Liver (tissue), 9 donors: ENCODE measurements around the gene LMF2. TPM values are rescaled to one million over a fixed set of nuclear protein-coding genes. Genes with fewer than 3 reads are reported as not detected.

Source experiments
- DNase-seq: peaks from one replicate; pipeline ENCODE4 v3.0.0-alpha.2; 2017; ENCODE audit warnings: low spot score
- H3K27ac ChIP-seq, 2 donors: one replicate each; pipeline ENCODE4 v1.7.0; 2013; ENCODE audit warnings: inconsistent platforms in 2 of 2, low read length in 2 of 2, control low read depth in 1 of 2, low read depth in 1 of 2, mild to moderate bottlenecking in 1 of 2
- H3K27me3 ChIP-seq, 4 donors: one replicate each; pipeline versions ENCODE4 v1.6.1 to v1.7.0; 2013; ENCODE audit warnings: low read length in 3 of 4, inconsistent platforms in 1 of 4, mild to moderate bottlenecking in 1 of 4, moderate library complexity in 1 of 4; ENCODE audit not compliant: control insufficient read depth in 4 of 4, insufficient read depth in 4 of 4
- H3K36me3 ChIP-seq, 4 donors: one replicate each; pipeline versions ENCODE4 v1.6.1 to v1.7.0; 2013; ENCODE audit warnings: low read length in 3 of 4, mild to moderate bottlenecking in 3 of 4, low read depth in 1 of 4, moderate library complexity in 1 of 4; ENCODE audit not compliant: control insufficient read depth in 4 of 4, insufficient read depth in 3 of 4
- H3K4me1 ChIP-seq, 4 donors: one replicate each; pipeline versions ENCODE4 v1.6.1 to v1.7.0; 2013; ENCODE audit warnings: low read length in 3 of 4, mild to moderate bottlenecking in 3 of 4, moderate library complexity in 1 of 4; ENCODE audit not compliant: control insufficient read depth in 4 of 4, insufficient read depth in 4 of 4
- H3K4me3 ChIP-seq, 3 donors: one replicate each; pipeline versions ENCODE4 v1.6.1 to v1.7.0; 2013; ENCODE audit warnings: low read length in 3 of 3, control low read depth in 1 of 3, low read depth in 1 of 3, mild to moderate bottlenecking in 1 of 3
- H3K9ac ChIP-seq, 2 donors: one replicate each; pipeline ENCODE4 v1.7.0; 2013; ENCODE audit warnings: low read length in 2 of 2, mild to moderate bottlenecking in 2 of 2, moderate library complexity in 2 of 2, control low read depth in 1 of 2, low read depth in 1 of 2
- H3K9me3 ChIP-seq, 4 donors: one replicate each; pipeline versions ENCODE4 v1.6.1 to v1.7.0; 2013; ENCODE audit warnings: low read length in 3 of 4; ENCODE audit not compliant: control insufficient read depth in 4 of 4
- EGR1 ChIP-seq, 2 donors: IDR thresholded peaks; 2 replicates each; pipeline ENCODE4 v1.6.1; 2016 to 2018; ENCODE audit warnings: antibody characterized with exemption in 2 of 2, low read depth in 2 of 2
- FOXA2 ChIP-seq: IDR thresholded peaks from 2 replicates; pipeline ENCODE4 v1.6.1; 2016; ENCODE audit warnings: antibody characterized with exemption
- HNF4A ChIP-seq, 2 donors: conservative IDR thresholded peaks; 2 replicates each; pipeline ENCODE4 v1.6.1; 2016; ENCODE audit warnings: antibody characterized with exemption in 2 of 2, mild to moderate bottlenecking in 2 of 2
- HNF4G ChIP-seq: IDR thresholded peaks from 2 replicates; pipeline ENCODE4 v1.6.1; 2016; ENCODE audit warnings: antibody characterized with exemption
- RAD21 ChIP-seq, 2 donors: IDR thresholded peaks; 2 replicates each; pipeline ENCODE4 v1.6.1; 2016; ENCODE audit warnings: antibody characterized with exemption in 2 of 2, mild to moderate bottlenecking in 2 of 2
- RXRA ChIP-seq, 2 donors: IDR thresholded peaks; 2 replicates each; pipeline ENCODE4 v1.6.1; 2017 to 2018; ENCODE audit warnings: antibody characterized with exemption in 2 of 2, mild to moderate bottlenecking in 1 of 2
- SP1 ChIP-seq: IDR thresholded peaks from 2 replicates; pipeline ENCODE4 v1.6.1; 2018; ENCODE audit warnings: antibody characterized with exemption, mild to moderate bottlenecking
- TAF1 ChIP-seq: conservative IDR thresholded peaks from 2 replicates; pipeline ENCODE4 v1.6.1; 2016; ENCODE audit warnings: antibody characterized with exemption, mild to moderate bottlenecking
- YY1 ChIP-seq: IDR thresholded peaks from 2 replicates; pipeline ENCODE4 v1.6.1; 2016; ENCODE audit warnings: antibody characterized with exemption, mild to moderate bottlenecking
- WGBS: extraction: QIAGEN DNeasy Blood & Tissue Kit; methylation state at CpG from one replicate; pipeline ENCODE4 v1.1.7; 2013; 5-methylcytosine and 5-hydroxymethylcytosine counted together
- polyA plus RNA-seq, 2 donors: library from polyadenylated mRNA; stranded (reverse) in 1 of 2; unstranded in 1 of 2; fragments of 200-250 nt in 1 of 2; fragments of >200 nt in 1 of 2; fragmentation: Nextera tagmentation in 1 of 2; extraction: Ambion mirVana in 1 of 2; gene quantifications; one replicate each; pipeline versions ENCODE4 v1.2.1 to v1.2.3, GENCODE V29; 2013 to 2015
- total RNA-seq, 2 donors: library from RNA; depleted of rRNA; stranded (reverse); fragments of >200 nt; gene quantifications; one replicate each; pipeline ENCODE4 v1.2.3, GENCODE V29; 2014
- TF ChIP-seq, protein P1 (sequence below): IDR thresholded peaks from 2 replicates; pipeline ENCODE4 v1.6.1; 2016; ENCODE audit warnings: antibody characterized with exemption
- TF ChIP-seq, protein P2 (sequence below): fragments of 150-350 bp; IDR thresholded peaks from 2 replicates; pipeline ENCODE4 v1.5.1; 2017; ENCODE audit warnings: improper control_type of control experiment, low read depth, low read length; ENCODE audit not compliant: missing input control
- TF ChIP-seq, protein P3 (sequence below): IDR thresholded peaks from 2 replicates; pipeline ENCODE4 v1.6.1; 2016; ENCODE audit warnings: antibody characterized with exemption
- donor health status: healthy.
- donor health status: healthy.
- donor health status: healthy.
- donor health status: healthy.
- donor health status: healthy.

LMF2 gene
- total and polyA plus RNA-seq, 4 donors, result 16.7 to 35.6 (median 25.9) TPM

DNA sequence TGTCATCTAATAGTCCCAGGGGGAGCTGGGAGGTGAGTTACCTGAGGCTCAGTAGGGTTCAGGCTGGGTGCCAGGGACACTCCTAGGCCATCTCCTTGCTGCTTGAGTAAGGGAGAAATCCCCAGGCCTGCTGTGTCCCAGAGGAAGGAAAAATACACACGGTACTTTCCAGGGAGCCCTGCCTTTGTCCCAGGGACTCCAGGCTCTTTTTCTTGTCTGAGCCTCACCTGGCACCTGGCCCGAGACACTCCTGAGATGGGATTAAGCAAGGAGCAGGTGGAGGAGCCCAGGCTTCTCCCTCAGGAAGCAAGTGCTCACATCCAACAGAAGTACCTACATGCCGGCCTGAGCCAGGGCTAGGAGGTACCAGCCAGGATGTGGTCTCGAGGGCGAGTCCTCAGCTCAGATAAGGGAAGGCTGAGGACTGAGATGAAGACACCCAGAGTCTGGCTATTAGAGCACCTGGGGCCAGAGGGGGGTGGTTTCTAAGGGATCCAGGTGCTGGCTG lies 37.3 kb upstream of the LMF2 start:
- peaks cover 0 to 17% (median 9%) of the 10 kb centered on the region in 4 donors for H3K4me1 ChIP-seq
- 79% methylated on average over 5 of the region's 5 CpGs for WGBS
- no peak overlapping the region for H3K4me3 ChIP-seq
- H3K9me3 ChIP-seq, result no peaks in the 10 kb centered on the region
- no peak for DNase-seq
- H3K27ac ChIP-seq, result peak overlapping the region; percentile 65 to 71
- TF ChIP-seq FOXA2 (no peak), YY1 (no peak), SP1 (no peak)
- TF ChIP-seq, protein P1, sequence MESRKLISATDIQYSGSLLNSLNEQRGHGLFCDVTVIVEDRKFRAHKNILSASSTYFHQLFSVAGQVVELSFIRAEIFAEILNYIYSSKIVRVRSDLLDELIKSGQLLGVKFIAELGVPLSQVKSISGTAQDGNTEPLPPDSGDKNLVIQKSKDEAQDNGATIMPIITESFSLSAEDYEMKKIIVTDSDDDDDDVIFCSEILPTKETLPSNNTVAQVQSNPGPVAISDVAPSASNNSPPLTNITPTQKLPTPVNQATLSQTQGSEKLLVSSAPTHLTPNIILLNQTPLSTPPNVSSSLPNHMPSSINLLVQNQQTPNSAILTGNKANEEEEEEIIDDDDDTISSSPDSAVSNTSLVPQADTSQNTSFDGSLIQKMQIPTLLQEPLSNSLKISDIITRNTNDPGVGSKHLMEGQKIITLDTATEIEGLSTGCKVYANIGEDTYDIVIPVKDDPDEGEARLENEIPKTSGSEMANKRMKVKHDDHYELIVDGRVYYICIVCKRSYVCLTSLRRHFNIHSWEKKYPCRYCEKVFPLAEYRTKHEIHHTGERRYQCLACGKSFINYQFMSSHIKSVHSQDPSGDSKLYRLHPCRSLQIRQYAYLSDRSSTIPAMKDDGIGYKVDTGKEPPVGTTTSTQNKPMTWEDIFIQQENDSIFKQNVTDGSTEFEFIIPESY, result no peak
- TF ChIP-seq, protein P2, sequence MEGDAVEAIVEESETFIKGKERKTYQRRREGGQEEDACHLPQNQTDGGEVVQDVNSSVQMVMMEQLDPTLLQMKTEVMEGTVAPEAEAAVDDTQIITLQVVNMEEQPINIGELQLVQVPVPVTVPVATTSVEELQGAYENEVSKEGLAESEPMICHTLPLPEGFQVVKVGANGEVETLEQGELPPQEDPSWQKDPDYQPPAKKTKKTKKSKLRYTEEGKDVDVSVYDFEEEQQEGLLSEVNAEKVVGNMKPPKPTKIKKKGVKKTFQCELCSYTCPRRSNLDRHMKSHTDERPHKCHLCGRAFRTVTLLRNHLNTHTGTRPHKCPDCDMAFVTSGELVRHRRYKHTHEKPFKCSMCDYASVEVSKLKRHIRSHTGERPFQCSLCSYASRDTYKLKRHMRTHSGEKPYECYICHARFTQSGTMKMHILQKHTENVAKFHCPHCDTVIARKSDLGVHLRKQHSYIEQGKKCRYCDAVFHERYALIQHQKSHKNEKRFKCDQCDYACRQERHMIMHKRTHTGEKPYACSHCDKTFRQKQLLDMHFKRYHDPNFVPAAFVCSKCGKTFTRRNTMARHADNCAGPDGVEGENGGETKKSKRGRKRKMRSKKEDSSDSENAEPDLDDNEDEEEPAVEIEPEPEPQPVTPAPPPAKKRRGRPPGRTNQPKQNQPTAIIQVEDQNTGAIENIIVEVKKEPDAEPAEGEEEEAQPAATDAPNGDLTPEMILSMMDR, result no peak
- no peak overlapping the region for H3K9ac ChIP-seq
- no peaks in the 10 kb centered on the region for H3K27me3 ChIP-seq
- no peaks in the 10 kb centered on the region for H3K36me3 ChIP-seq

DNA sequence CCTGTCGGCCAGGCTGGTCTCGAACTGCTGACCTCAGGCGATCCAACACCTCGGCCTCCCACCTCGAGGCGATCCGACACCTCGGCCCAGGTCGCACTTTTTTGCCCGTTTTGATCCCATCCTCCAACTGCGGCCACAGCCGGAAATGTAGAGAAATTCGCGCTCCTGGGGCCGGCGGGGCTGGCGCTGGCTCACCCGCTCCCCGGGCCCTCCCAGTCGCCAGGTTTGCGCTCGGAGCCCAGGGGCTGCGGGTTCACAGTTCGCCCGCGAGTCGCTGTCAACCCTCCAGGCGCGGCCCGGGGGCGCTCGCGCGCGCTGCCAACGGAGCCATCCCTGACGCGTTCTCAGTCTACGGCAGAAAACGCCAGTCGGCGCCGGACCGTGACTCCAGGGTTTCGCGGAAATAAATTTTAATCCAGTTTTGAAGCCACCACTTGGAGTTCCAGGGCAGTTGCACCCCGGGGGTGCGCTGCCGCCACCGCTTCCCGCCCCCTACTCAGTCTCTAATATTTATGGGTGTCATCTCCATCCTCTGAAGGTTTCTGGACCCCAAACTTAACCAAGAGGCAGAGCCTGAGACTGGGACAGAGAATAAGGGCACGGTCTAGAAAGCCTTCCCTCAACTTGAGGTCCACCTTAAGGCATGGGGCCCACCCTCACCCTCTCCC lies 36.7 kb upstream of the LMF2 start:
- Histone ChIP-seq H3K4me1 (peaks cover 0 to 18% (median 8%) of the 10 kb centered on the region in 4 donors), H3K27me3 (no peaks in the 10 kb centered on the region), H3K27ac (peak overlapping the region; percentile 65 to 71), H3K9me3 (no peaks in the 10 kb centered on the region), H3K9ac (peak overlapping the region in 1 of 2 donors; percentile 66), H3K36me3 (no peaks in the 10 kb centered on the region), H3K4me3 (peak overlapping the region in 1 of 3 donors; percentile 21)
- 8% methylated on average over 52 of the region's 52 CpGs for WGBS
- TF ChIP-seq EGR1 (IDR thresholded peaks at IDR 0.05; ENCODE audit: low read depth in 2 of 2) (no peak), FOXA2 (no peak), RXRA (IDR thresholded peaks at IDR 0.05) (peak in 1 of 2 donors; percentile 19), HNF4G (no peak), TAF1 (no peak), YY1 (peak; percentile 48), RAD21 (IDR thresholded peaks at IDR 0.05) (peak in 1 of 2 donors; percentile 67), SP1 (peak; percentile 45), HNF4A (conservative IDR thresholded peaks at IDR 0.05) (peak; percentile 26)
- TF ChIP-seq, protein P3, sequence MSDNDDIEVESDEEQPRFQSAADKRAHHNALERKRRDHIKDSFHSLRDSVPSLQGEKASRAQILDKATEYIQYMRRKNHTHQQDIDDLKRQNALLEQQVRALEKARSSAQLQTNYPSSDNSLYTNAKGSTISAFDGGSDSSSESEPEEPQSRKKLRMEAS, result no peak
- TF ChIP-seq, protein P2, result peak; percentile 47
- peak; percentile 74 for DNase-seq
